ENCODE data around the gene TMPO. TPM values are rescaled to one million over a fixed set of nuclear protein-coding genes. Genes with fewer than 3 reads are reported as not detected.
"Not testable (repeated sequence)": the region's sequence is repeated elsewhere in the genome, so short reads cannot be mapped to it uniquely, and the experiment has no call there.

Gene TMPO
- total RNA-seq, 1 donor from 2014 or later: 16.2 TPM

DNA sequence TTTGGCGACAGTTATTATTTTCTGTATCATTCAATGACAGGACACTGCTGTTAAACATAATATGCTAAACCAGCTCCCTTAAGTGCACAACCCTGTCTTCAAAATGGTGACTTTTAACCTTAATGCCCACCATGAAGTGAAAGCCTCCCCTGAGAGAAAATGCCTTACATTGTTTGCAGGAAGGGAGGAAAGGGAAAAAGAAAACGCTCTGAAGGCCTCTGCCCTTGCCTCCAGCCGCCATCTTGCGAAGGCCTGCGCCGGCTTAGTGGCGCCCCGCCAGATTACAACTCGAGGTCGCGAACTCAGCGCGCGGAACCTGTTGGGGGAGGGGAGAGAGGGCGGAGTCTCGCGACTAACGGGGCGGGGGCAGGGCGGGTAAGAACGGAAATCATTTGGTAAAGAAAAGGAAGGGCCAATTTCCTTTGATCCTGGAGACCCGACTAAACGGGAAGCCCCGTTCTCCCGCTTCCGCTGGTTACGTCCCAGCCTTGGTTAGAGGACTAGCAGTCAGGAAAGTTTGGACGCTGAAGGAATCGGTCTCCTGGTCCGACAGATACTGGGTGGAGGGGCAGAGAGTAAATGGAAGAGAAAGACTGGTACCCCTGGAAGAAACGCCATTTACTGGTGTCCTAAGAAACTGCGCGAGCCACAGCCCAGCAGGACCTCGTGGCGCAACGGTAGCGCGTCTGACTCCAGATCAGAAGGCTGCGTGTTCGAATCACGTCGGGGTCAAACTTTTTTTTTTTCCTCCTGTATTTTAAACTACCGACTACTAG, 11.6 kb upstream of the TMPO start:
- DNase-seq (peak; percentile 96), ATAC-seq (peak; percentile 94)
- intact Hi-C loops (cut with micrococcal nuclease): loop anchor here (10.0 kb wide), 1 partner anchor 79 kb away; no protein-coding TSS in a partner anchor

DNA sequence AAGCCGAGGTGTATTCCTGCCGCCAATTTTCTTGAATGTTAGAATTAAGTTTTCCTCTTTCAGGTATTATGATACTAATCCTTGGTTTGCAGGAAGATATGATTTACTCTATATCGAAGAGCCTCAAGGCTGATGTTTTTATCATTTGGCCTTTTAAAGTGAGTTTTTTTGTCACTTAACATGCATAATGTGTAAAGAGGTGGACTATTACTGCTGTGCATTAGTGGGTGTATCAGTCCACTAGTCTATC, 11.1 kb upstream of the TMPO start:
- no peak for ATAC-seq
- intact Hi-C loops (cut with micrococcal nuclease): loop anchor here (10.0 kb wide), 1 partner anchor 79 kb away; no protein-coding TSS in a partner anchor
- no peak for DNase-seq

DNA sequence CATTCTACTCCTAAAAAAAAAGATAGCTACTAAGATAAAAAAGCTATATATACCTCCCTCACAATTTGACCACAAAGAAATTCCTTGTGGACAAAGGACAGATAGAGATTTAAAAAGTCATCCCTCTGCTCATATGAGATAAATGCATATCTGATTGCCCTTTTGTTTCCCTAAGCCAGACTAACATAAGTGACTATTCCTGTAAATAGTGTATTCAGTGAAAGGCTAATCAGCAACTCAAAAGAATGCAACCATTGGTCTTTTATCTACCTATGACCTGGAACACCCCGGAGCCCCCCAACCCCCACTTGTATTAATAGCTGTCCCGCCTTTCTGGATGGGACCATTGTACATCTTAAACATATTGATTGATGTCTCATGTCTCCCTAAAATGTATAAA, 6.3 kb upstream of the TMPO start:
- intact Hi-C loops (cut with micrococcal nuclease): loop anchor here (10.0 kb wide), 1 partner anchor 84 kb away; no protein-coding TSS in a partner anchor
- DNase-seq (no peak), ATAC-seq (no peak)

DNA sequence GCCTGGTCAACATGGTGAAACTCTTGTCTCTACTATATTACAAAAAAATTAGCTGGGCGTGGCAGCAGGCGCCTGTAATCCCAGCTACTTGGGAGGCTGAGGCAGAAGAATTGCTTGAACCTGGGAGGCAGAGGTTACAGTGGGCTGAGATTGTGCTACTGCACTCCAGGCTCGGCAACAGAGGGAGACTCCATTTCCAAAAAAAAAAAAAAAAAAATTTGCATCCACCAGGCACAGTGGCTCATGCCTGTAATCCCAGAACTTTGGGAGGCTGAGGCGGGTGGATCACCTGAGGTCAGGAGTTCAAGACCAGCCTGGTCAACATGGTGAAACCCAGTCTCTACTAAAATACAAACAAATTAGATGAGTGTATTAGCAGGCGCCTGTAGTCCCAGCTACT, 3.6 kb upstream of the TMPO start:
- intact Hi-C loops (cut with micrococcal nuclease); DNase-seq; ATAC-seq: not testable (repeated sequence)

DNA sequence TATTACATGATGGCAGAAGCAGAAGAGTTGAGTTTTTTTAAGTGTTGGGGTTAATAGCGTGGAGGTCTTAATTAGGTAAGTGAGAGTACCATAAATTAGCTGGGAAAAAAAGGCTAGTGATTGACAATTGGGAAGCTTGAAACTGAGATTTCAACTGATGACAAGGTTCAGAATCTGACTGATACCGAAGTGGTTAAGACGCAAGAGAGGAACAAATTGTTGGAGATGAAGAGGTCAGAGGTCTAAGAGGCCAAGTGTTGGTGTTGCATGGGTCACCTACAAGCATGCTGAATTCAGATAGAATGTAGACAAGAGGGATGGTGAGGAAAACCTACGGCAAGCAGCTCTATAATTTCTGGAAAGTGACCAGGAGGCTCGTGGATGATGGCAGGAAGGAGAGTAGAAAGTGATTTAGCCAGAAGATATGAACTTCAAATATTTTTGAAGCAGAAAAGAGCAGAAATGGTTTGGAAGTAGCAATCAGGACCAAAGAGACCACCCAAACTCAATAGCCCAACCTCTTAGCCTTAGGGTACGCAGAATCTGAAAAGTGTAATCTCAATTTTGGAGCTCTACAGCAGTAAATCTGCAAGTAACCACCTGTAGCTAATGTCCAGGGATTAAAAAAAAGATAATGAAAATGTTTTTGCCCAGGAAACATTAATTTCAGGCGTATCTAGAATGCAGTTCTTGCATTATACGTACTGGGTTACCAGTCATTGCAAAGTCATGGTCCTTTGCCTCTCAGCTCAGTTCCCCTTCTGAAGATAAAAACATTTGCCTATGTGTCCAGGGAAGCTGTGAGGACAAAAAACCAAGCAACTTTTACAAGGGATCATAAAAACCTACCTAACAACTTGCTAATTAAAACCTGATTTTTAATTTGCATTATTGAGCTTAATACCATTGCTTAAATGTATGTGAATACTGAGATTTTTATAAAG, 1.7 kb upstream of the TMPO start:
- ATAC-seq: no peak
- no peak for DNase-seq
- intact Hi-C loops (cut with micrococcal nuclease): no loop called here

DNA sequence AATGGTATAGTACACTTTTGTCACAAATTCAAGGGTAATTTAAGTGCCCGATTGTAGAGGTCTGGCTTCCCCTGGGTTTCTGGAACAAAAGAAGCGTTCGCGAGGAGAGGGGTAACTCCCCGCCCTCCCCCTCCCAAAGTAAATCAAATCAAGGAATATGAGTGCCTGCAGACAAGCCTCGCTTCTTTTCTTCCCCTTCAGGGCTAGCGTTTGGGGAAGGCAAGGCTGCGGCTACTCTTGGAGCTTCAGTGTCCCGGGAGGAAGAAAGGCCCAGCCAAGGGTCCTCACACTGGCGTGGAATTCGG, 456 bp upstream of the TMPO start:
- no peak for DNase-seq
- intact Hi-C loops (cut with micrococcal nuclease): no loop called here
- ATAC-seq: peak; percentile 51

DNA sequence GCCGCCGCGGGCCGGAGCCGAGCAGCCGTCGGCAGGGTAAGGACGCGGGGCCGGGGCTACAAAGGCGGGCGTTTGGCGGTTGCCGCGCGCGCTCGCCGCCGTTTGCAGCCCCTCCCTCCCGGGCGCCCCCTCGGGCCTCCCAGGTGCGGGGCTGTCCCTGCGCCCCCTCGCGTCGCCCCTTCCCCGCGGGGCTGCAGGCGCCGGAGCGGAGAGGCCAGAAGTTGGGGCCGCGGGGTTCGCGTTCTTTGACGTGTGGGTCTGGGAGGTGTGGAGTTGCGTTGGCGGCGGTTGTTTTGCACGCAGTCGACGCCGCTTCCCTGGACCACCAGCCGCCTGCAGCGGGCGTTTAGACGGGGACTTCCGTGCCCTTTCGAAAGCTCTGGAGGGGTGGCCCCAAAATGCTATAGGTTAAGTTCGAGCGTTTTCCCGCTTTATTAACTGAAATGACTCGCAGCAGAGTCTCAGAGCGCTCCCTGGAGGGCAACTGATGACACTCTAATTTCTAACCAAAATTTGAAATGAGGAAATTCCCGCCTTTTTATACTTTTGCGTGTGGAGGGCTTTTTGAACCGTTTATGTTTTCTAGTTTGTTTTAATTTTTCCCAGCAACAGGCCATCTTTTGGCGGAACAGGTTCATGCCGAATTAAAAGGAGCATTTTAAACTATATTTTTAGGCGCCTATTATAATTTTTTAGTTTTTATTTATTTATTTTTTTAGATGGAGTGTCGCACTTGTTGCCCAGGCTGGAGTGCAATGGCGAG, 902 bp downstream of the TMPO start:
- intact Hi-C loops (cut with micrococcal nuclease): no loop called here
- peak; percentile 67 for DNase-seq
- ATAC-seq: peak; percentile 62

DNA sequence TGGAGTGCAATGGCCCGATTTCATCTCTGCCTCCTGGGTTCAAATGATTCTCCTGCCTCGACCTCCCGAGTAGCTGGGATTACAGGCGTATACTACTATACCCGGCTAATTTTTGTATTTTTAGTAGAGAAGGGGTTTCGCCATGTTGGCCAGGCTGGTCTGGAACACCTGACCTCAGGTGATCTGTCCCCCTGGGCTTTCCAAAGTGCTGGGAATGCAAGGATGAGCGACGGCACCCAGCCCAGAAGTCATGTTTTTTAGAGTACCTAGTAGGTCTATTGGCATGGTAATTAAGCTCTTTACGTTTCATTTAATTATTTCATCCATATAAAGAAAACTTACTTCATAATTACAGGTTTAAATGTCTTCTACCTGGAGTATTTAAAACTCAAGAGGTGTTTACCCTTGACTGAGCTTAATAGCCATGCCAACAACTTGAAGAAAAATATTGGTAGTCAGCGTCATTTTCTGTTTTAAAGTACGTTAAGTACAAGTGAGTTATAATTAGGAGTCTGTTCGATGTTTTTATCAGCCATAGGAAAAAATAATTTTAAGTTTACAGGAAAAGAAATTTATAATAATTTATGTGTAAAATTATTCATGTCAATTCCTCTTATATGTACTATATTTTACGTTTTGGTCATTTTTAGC, 4.0 kb downstream of the TMPO start:
- intact Hi-C loops (cut with micrococcal nuclease): no loop called here
- ATAC-seq (no peak), DNase-seq (no peak)

DNA sequence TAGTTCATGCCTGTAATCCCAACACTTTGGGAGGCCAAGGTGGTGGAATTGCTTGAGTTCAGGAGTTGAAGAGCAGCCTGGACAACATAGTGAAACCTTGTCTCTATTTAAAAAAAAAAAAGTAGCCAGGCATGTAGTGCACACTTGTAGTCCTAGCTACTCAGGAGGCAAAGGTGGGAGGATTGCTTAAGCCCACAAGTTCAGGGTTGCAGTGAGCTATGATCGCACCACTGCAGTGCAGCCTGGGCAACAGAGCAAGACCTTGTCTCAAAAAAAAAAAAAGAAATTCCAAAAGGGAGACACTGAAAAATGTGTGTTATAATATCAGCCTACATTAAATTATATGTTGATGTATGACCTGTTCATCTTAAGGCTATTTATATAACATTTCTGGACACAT, 14.7 kb downstream of the TMPO start:
- intact Hi-C loops (cut with micrococcal nuclease): no loop called here
- ATAC-seq (no peak), DNase-seq (no peak)

DNA sequence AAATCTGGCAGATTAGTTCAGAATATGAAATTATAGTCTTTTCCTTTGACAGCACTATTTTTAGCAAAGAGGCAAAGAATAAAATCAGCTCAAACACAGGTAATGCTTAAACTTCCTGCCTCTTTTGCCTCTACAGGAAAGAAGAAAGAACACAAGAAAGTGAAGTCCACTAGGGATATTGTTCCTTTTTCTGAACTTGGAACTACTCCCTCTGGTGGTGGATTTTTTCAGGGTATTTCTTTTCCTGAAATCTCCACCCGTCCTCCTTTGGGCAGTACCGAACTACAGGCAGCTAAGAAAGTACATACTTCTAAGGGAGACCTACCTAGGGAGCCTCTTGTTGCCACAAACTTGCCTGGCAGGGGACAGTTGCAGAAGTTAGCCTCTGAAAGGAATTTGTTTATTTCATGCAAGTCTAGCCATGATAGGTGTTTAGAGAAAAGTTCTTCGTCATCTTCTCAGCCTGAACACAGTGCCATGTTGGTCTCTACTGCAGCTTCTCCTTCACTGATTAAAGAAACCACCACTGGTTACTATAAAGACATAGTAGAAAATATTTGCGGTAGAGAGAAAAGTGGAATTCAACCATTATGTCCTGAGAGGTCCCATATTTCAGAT, 17.4 kb downstream of the TMPO start:
- intact Hi-C loops (cut with micrococcal nuclease): no loop called here
- ATAC-seq (no peak), DNase-seq (no peak)

DNA sequence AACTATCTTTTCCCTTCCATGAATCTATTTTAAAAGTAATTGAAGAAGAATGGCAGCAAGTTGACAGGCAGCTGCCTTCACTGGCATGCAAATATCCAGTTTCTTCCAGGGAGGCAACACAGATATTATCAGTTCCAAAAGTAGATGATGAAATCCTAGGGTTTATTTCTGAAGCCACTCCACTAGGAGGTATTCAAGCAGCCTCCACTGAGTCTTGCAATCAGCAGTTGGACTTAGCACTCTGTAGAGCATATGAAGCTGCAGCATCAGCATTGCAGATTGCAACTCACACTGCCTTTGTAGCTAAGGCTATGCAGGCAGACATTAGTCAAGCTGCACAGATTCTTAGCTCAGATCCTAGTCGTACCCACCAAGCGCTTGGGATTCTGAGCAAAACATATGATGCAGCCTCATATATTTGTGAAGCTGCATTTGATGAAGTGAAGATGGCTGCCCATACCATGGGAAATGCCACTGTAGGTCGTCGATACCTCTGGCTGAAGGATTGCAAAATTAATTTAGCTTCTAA, 18.4 kb downstream of the TMPO start:
- intact Hi-C loops (cut with micrococcal nuclease): no loop called here
- ATAC-seq (no peak), DNase-seq (no peak)

DNA sequence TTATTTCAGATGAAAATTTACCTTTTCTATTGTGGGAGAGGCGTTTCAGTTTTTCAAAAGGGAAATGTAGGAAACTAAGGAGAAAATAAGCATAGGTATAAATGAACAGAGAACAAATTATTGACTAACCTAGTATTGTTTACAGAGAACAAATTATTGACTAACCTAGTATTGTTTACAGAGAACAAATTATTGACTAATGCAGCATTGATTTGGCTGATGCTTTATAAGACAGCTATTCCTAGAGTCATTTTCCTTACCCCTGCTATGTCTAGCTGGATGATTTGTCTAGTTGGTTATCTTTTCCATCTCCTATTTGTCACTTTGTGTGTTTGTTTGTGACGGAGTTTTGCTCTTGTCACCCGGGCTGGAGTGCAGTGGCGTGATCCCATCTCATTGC, 22.6 kb downstream of the TMPO start:
- DNase-seq (no peak), ATAC-seq (no peak)
- intact Hi-C loops (cut with micrococcal nuclease): no loop called here

DNA sequence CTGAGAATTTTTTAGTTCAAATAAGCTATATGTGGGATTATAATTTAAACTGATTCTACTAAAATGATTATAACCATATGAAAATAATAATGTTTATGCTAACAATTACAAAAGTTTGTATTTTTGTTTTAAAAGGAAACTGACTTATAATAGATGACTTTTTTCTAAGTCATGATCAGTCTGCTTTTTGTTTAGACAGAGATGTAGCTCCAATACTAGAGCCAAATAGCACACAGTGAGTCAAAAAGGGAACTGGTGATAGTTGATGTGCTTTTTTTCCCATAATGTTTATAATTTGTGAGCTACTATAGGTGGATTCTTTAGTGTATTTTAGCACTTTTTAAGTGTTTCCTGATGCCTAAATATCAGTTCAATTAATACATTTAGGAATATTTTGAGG, 28.3 kb downstream of the TMPO start:
- DNase-seq: no peak
- ATAC-seq: no peak
- intact Hi-C loops (cut with micrococcal nuclease): no loop called here

DNA sequence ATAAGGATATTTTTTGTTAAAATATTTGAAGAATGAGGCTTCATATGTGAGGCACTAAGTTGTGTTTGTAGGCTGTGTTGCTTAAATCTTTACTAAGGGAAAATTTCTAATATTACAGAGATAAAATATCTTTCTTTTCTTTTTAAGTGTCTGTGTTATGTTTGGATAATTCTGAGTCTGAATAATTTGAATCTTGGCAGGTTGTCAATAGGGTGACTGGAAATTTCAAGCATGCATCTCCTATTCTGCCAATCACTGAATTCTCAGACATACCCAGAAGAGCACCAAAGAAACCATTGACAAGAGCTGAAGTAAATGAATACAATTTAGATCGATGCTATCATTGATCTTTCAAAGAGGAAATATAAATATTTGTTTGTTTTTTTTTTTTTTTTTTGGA, 29.4 kb downstream of the TMPO start:
- intact Hi-C loops (cut with micrococcal nuclease): no loop called here
- DNase-seq: no peak
- ATAC-seq: no peak

DNA sequence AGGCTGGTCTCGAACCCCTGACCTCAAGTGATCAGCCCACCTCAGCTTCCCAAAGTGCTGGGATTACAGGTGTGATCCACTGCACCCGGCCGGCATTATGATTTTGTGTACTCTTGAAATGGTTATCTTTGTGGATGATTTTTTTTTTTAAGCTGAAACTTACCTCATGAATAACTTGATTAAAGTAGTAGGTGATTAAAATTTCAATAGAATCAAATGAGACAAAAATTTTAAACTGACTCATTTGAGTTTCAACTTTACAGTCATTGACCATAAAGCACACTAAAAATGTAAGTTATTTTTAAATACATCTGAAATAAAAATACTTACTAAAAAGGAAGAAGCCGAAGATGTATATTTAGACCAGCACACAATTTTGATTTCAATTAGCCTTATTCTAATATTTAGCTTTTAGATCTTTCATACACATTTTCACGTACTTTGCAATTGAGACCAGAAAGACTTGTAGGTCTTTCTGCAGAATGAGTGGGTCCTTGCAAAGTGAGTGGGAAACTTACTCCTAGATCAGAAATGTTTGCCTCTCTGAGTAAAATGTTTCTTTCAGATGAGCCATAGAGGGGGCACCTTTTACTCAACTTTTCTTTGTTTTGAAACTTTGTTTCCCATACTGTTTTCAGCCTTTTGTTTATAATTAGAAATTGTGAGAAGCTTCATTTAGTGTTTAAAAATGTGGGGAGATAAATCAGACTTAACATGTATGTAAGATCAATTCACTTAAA, 34.2 kb downstream of the TMPO start:
- DNase-seq (no peak), ATAC-seq (no peak)
- intact Hi-C loops (cut with micrococcal nuclease): no loop called here

DNA sequence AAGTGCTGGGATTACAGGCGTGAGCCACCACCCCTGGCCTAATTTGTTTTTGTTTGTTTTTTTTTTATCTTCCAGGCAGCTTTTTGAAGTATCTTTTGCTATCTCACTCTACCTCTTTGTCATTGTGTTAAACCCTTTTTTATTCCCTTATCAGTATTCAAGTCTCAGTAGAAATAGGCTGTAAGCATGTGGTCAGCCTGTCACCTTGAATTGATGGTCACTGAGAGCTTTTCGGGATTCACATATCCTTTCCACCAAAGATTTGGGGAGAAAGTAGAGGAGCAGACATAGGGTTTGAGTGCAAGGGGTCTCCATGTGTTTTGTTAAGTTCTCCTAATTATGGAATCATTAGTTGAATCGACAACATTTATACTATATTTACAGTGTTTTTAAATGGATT, 36.4 kb downstream of the TMPO start:
- ATAC-seq: no peak
- intact Hi-C loops (cut with micrococcal nuclease): no loop called here
- DNase-seq: no peak

DNA sequence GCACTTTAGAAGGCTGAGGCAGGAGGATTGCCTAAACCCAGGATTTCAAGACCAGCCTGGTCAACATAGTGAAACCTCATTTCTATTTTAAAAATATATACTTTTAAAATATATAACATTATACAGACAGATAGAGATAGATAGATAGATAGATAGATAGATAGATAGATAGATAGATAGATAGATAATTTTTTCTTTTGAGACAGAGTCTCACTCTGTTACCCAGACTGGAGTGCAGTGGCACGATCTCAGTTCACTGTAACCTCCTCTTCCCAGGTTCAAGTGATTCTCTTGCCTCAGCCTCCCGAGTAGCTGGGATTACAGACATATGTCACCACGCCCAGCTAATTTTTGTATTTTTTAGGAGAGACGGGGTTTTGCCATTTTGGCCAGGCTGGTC, 42.7 kb downstream of the TMPO start:
- ATAC-seq; intact Hi-C loops (cut with micrococcal nuclease); DNase-seq: not testable (repeated sequence)

DNA sequence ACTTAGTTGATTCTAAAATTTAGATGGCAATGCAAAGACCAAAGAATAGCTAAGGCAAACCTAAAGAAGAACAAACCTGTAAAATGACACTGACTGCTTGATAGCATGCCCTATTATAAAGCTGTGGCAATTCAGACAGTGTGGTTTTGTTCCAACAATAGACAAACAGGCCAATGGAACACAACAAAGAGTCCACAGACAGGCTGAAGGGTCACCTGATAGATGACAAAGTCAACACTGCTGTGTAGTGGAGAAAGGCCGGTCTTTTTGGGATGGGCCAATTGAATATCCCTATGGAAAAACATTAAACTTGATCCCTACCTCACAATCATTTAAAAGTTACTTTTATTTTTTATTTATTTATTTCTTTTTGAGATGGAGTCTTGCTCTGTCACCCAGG, 44.3 kb downstream of the TMPO start:
- no peak for DNase-seq
- intact Hi-C loops (cut with micrococcal nuclease): no loop called here
- no peak for ATAC-seq
